Keratinocyte (primary cell): ENCODE data around the gene KCNJ15. TPM values are rescaled to one million over a fixed set of nuclear protein-coding genes. Genes with fewer than 3 reads are reported as not detected.
A peak's percentile ranks its signal among the peaks of the same experiment; 100 is the strongest.

Source experiments
- DNase-seq: peaks from one replicate; pipeline ENCODE4 v3.0.0-alpha.2; 2011; ENCODE audit warnings: low read depth, missing footprints, low spot score
- FAIRE-seq: peaks from 2 replicates; lab custom pipeline; 2011; peaks lifted over from hg19 to GRCh38; lab: Jason Lieb, UNC
- H2AFZ ChIP-seq: 2 replicates; pipeline ENCODE4 v1.6.0; 2012; ENCODE audit warnings: low read length, control low read depth, inconsistent platforms; ENCODE audit not compliant: control insufficient read depth
- H3K27ac ChIP-seq: 2 replicates; pipeline ENCODE4 v1.5.1; 2011; ENCODE audit warnings: low read length; ENCODE audit not compliant: control insufficient read depth, insufficient read depth
- H3K27me3 ChIP-seq: 3 replicates; pipeline ENCODE4 v1.6.0; 2011; ENCODE audit warnings: low read length; ENCODE audit not compliant: control insufficient read depth, insufficient read depth; ENCODE audit errors: extremely low read depth
- H3K36me3 ChIP-seq, 2 experiments: 2 replicates in 1 of 2; 3 replicates in 1 of 2; pipeline ENCODE4 v1.5.1; 2011; ENCODE audit warnings: low read length in 2 of 2, mild to moderate bottlenecking in 1 of 2; ENCODE audit not compliant: control insufficient read depth in 2 of 2, insufficient read depth in 2 of 2; ENCODE audit errors: extremely low read depth in 1 of 2
- H3K4me1 ChIP-seq: 3 replicates; pipeline ENCODE4 v1.5.1; 2011; ENCODE audit warnings: low read length; ENCODE audit not compliant: control insufficient read depth, insufficient read depth; ENCODE audit errors: extremely low read depth
- H3K4me2 ChIP-seq: 3 replicates; pipeline ENCODE4 v1.6.0; 2011; ENCODE audit warnings: low read depth, low read length; ENCODE audit not compliant: control insufficient read depth, insufficient read depth; ENCODE audit errors: extremely low read depth
- H3K4me3 ChIP-seq, 3 experiments: fragments of 200-600 bp in 1 of 3; sonication (generic) in 1 of 3; 2 replicates in 2 of 3; 3 replicates in 1 of 3; pipeline ENCODE4 v1.5.1; 2011 to 2016; ENCODE audit warnings: low read length in 3 of 3, mild to moderate bottlenecking in 3 of 3, control low read depth in 2 of 3, inconsistent platforms in 1 of 3, low read depth in 1 of 3, mixed read lengths in 1 of 3, mixed run types in 1 of 3, moderate library complexity in 1 of 3; ENCODE audit not compliant: control insufficient read depth in 2 of 3, insufficient read depth in 2 of 3; ENCODE audit errors: extremely low read depth in 1 of 3
- H3K79me2 ChIP-seq: 2 replicates; pipeline ENCODE4 v1.6.0; 2012; ENCODE audit warnings: low read length; ENCODE audit not compliant: control insufficient read depth, insufficient read depth
- H3K9ac ChIP-seq: 3 replicates; pipeline ENCODE4 v1.6.0; 2011; ENCODE audit warnings: low read length; ENCODE audit not compliant: control insufficient read depth, insufficient read depth; ENCODE audit errors: extremely low read depth
- H3K9me1 ChIP-seq: 3 replicates; pipeline ENCODE4 v1.6.0; 2011; ENCODE audit warnings: low read length; ENCODE audit not compliant: control insufficient read depth, insufficient read depth; ENCODE audit errors: extremely low read depth
- H3K9me3 ChIP-seq: 2 replicates; pipeline ENCODE4 v1.5.1; 2012; ENCODE audit warnings: low read depth, low read length; ENCODE audit not compliant: control insufficient read depth
- H4K20me1 ChIP-seq: 3 replicates; pipeline ENCODE4 v1.6.0; 2011; ENCODE audit warnings: low read length; ENCODE audit not compliant: control insufficient read depth, insufficient read depth; ENCODE audit errors: extremely low read depth
- EZH2 ChIP-seq: IDR thresholded peaks from one replicate; pipeline ENCODE4 v1.6.1; 2012; ENCODE audit warnings: inconsistent platforms, mild to moderate bottlenecking, low read length, moderate library complexity
- dilution Hi-C: fragments of 300-500 bp; cut with MboI; formaldehyde crosslinking; loops from one replicate; pipeline ENCODE4 v1.7.0; 2020; ENCODE audit warnings: low sequenced_read_pairs; ENCODE audit not compliant: extremely low pct_ligation_motif_present
- polyA plus RNA-seq, 5 experiments: library from polyadenylated mRNA; depleted of rRNA in 3 of 5; stranded (reverse) in 3 of 5; stranded (forward) in 1 of 5; unstranded in 1 of 5; fragments of >200 nt; gene quantifications; 1 replicate in 1 of 5; 2 replicates in 3 of 5; 3 replicates in 1 of 5; pipeline versions ENCODE4 v1.2.1 to v1.2.3, GENCODE V29; 2011 to 2012; ENCODE audit warnings: missing spikeins in 2 of 5, low read depth in 1 of 5, low replicate concordance in 1 of 5
- TF ChIP-seq, protein P1 (sequence below), 3 experiments: IDR thresholded peaks in 1 of 3; conservative IDR thresholded peaks in 1 of 3; optimal IDR thresholded peaks in 1 of 3; 2 replicates in 2 of 3; 3 replicates in 1 of 3; pipeline versions ENCODE3 to v1.5.1; 2011; ENCODE audit warnings: low read length in 3 of 3, mild to moderate bottlenecking in 3 of 3, moderate library complexity in 2 of 3, control low read depth in 1 of 3, inconsistent platforms in 1 of 3; ENCODE audit not compliant: insufficient read depth in 2 of 3; ENCODE audit errors: extremely low read depth in 1 of 3

KCNJ15 gene
- polyA plus RNA-seq, 1 donor (not counting 4 experiments of a cell fraction or from before 2014, with no cell fraction given): 76.3 TPM

DNA sequence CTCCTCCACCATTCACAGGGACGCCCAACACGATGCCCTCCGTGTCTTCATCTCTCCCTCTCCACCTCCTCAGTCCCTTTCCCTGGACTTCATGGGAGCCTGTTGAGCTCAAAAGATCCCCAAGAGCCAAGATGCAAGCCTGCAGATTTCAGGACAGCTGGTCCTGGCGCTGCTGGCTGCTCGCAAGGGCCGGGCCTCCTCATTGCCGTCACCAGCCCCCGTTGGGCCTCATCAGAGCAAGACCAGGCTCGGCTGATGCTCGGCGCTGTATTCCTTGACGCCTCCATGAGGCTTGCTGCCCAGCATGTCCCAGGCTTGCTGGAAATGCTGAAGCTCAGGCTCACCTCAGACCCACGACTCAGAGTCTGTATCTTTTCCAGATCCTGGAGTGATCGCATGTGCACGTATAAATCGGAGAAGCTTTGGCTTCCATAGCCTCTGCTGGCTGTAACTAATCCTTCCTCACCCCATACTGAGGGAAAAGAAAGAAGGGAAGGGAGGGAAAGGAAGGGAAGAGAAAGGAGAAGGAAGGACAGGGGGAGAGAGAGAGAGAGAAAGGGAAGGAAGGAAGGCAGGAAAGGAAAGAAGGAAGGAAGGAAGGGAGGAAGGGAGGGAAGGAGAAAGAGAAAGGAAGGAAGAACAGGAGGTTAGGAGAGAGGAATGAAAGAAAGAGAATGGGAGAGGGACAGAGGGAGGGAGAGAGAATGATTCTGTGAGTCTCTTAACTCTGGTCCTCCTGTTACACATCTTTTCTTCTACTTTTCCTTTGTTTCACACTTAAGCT, 94.6 kb downstream of the KCNJ15 start:
- dilution Hi-C loops: no loop called here
- no peaks in the 10 kb centered on the region for H4K20me1 ChIP-seq
- peak overlapping the region; percentile 68 for H3K4me2 ChIP-seq
- FAIRE-seq: no peak
- H3K9me3 ChIP-seq: no peaks in the 10 kb centered on the region
- TF ChIP-seq EZH2: no peak
- TF ChIP-seq, protein P1, sequence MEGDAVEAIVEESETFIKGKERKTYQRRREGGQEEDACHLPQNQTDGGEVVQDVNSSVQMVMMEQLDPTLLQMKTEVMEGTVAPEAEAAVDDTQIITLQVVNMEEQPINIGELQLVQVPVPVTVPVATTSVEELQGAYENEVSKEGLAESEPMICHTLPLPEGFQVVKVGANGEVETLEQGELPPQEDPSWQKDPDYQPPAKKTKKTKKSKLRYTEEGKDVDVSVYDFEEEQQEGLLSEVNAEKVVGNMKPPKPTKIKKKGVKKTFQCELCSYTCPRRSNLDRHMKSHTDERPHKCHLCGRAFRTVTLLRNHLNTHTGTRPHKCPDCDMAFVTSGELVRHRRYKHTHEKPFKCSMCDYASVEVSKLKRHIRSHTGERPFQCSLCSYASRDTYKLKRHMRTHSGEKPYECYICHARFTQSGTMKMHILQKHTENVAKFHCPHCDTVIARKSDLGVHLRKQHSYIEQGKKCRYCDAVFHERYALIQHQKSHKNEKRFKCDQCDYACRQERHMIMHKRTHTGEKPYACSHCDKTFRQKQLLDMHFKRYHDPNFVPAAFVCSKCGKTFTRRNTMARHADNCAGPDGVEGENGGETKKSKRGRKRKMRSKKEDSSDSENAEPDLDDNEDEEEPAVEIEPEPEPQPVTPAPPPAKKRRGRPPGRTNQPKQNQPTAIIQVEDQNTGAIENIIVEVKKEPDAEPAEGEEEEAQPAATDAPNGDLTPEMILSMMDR (optimal IDR thresholded peaks at IDR 0.05 in 1 of 3, IDR thresholded peaks at IDR 0.05 in 1 of 3, conservative IDR thresholded peaks at IDR 0.05 in 1 of 3; ENCODE audit: extremely low read depth in 1 of 3, insufficient read depth in 2 of 3, low read length in 3 of 3): no peak
- H3K4me1 ChIP-seq: peaks cover 13% of the 10 kb centered on the region
- H3K9me1 ChIP-seq: no peaks in the 10 kb centered on the region
- DNase-seq: no peak
- H3K27ac ChIP-seq: no peak overlapping the region
- H3K9ac ChIP-seq: no peak overlapping the region
- H3K4me3 ChIP-seq: no peak overlapping the region
- no peaks in the 10 kb centered on the region for H3K27me3 ChIP-seq
- peak overlapping the region; percentile 63 for H2AFZ ChIP-seq
- H3K36me3 ChIP-seq: no peaks in the 10 kb centered on the region
- no peaks in the 10 kb centered on the region for H3K79me2 ChIP-seq

DNA sequence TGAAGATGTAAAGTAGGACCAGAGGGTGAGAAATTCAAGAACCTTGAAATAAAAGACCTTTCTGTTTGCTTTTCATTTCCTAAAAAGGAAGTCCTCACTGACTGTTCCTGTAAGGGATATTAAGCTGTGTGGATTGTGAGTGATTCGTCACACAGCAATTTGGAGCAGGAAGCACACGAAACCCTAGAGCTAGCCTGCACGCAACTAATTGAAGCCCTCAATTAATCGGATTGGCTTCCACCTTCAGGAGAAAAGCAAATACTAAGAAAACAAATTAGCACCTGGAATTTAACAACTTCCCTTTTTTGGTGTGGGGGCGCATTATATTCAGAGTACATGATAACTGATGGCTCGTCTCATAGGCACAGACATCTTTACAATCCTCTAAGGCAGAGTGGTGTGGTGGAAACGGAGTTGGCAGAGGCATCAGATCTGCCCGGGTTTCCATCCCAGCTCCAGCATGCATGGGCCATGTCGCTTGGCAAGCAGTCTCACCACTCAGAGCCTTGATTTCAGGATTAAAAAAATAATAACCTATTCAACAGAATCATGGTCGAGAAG, 95.2 kb downstream of the KCNJ15 start:
- dilution Hi-C loops: no loop called here
- FAIRE-seq (peak; percentile 78), DNase-seq (peak; percentile 28)
- Histone ChIP-seq H2AFZ (peak overlapping the region; percentile 67), H3K36me3 (no peaks in the 10 kb centered on the region), H4K20me1 (no peaks in the 10 kb centered on the region), H3K9me1 (no peaks in the 10 kb centered on the region), H3K9me3 (no peaks in the 10 kb centered on the region), H3K27me3 (no peaks in the 10 kb centered on the region), H3K4me3 (peak overlapping the region in 2 of 3 experiments; percentile 2 to 39), H3K9ac (no peak overlapping the region), H3K27ac (peak overlapping the region; percentile 25), H3K4me2 (peak overlapping the region; percentile 68), H3K79me2 (no peaks in the 10 kb centered on the region), H3K4me1 (peaks cover 12% of the 10 kb centered on the region)
- TF ChIP-seq EZH2: no peak
- TF ChIP-seq, protein P1 (optimal IDR thresholded peaks at IDR 0.05 in 1 of 3, IDR thresholded peaks at IDR 0.05 in 1 of 3, conservative IDR thresholded peaks at IDR 0.05 in 1 of 3; ENCODE audit: extremely low read depth in 1 of 3, insufficient read depth in 2 of 3, low read length in 3 of 3): no peak
